Nephron progenitor cell (in vitro differentiated cells): ENCODE data around the gene ST6GALNAC1.

Experiments used
- DNase-seq: peaks from one replicate; pipeline ENCODE4 v3.0.0; 2021
- H3K27ac Mint-ChIP-seq: 2 replicates; pipeline ENCODE4 v1.8.0; 2021; ENCODE audit warnings: mild to moderate bottlenecking, moderate library complexity, mixed read lengths
- H3K27me3 Mint-ChIP-seq: 2 replicates; pipeline ENCODE4 v1.8.0; 2021; ENCODE audit warnings: mild to moderate bottlenecking, low read depth, mixed read lengths; ENCODE audit not compliant: poor library complexity
- H3K36me3 Mint-ChIP-seq: 2 replicates; pipeline ENCODE4 v1.8.0; 2021; ENCODE audit warnings: low read depth, mixed read lengths
- H3K4me1 Mint-ChIP-seq: 2 replicates; pipeline ENCODE4 v1.8.0; 2021; ENCODE audit warnings: mixed read lengths
- H3K4me3 Mint-ChIP-seq: 2 replicates; pipeline ENCODE4 v1.8.0; 2021; ENCODE audit warnings: mild to moderate bottlenecking, moderate library complexity, mixed read lengths
- H3K9me3 Mint-ChIP-seq: 2 replicates; pipeline ENCODE4 v1.8.0; 2021; ENCODE audit warnings: mild to moderate bottlenecking, moderate library complexity, mixed read lengths
- TF ChIP-seq, protein P1 (sequence below): fragments of 200-600 bp; sonication (generic); IDR thresholded peaks from 2 replicates; pipeline ENCODE4 v1.5.0; 2021; ENCODE audit warnings: antibody characterized with exemption

Gene ST6GALNAC1

DNA sequence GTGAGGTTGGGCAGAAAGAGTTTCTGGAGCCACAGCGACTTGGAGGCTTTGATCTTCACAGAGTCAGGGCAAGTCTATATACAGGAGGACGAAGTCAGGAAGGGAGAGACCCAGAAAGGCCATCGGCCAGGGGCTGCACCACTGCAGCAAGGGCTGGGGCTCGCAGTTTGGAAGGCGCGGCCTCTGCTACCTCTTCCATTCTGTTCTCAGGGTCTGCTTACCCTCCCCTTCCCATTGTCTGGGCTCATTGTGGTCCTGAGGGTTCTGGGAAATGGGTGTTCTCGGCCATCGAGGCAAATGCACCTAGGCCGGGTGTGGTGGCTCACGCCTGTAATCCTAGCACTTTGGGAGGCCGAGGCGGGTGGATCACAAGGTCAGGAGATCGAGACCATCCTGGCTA lies 16.0 kb downstream of the ST6GALNAC1 start:
- Mint-ChIP-seq H3K27ac (no peak overlapping the region), H3K4me1 (peaks cover 38% of the 10 kb centered on the region), H3K4me3 (peak overlapping the region; percentile 25), H3K9me3 (no peaks in the 10 kb centered on the region), H3K36me3 (no peaks in the 10 kb centered on the region), H3K27me3 (peaks cover 34% of the 10 kb centered on the region)
- TF ChIP-seq, protein P1, sequence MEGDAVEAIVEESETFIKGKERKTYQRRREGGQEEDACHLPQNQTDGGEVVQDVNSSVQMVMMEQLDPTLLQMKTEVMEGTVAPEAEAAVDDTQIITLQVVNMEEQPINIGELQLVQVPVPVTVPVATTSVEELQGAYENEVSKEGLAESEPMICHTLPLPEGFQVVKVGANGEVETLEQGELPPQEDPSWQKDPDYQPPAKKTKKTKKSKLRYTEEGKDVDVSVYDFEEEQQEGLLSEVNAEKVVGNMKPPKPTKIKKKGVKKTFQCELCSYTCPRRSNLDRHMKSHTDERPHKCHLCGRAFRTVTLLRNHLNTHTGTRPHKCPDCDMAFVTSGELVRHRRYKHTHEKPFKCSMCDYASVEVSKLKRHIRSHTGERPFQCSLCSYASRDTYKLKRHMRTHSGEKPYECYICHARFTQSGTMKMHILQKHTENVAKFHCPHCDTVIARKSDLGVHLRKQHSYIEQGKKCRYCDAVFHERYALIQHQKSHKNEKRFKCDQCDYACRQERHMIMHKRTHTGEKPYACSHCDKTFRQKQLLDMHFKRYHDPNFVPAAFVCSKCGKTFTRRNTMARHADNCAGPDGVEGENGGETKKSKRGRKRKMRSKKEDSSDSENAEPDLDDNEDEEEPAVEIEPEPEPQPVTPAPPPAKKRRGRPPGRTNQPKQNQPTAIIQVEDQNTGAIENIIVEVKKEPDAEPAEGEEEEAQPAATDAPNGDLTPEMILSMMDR: no peak
- DNase-seq: no peak

GRCh38 chr17:76626442-76626841 lies 17.1 kb downstream of the ST6GALNAC1 start:
- Mint-ChIP-seq H3K27me3 (peaks cover 35% of the 10 kb centered on the region), H3K4me1 (peaks cover 27% of the 10 kb centered on the region), H3K36me3 (no peaks in the 10 kb centered on the region), H3K4me3 (no peak overlapping the region), H3K27ac (no peak overlapping the region), H3K9me3 (no peaks in the 10 kb centered on the region)
- no peak for DNase-seq
- TF ChIP-seq, protein P1: no peak

DNA sequence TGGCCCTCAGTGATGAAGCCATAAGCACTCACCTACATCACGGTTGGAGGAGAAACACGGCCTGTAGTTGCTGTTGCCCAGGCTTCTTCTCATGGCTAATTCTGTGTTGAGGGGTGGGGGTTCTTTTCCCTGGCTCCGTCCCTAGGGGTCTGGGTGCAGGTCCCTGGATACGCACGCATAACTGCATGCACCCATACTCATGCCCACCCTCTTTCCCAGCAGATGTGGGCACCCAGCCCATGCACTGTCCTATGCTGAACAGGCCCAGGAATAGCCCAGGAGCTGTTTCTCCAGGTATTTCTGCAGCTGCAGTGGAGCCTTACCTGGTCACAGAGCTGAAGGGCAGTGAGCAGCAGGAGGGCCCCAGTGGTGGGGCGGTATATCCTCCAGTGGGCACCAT lies 18.1 kb downstream of the ST6GALNAC1 start:
- DNase-seq: no peak

GRCh38 chr17:76623271-76624146 lies 20.0 kb downstream of the ST6GALNAC1 start:
- peaks cover 44% of the 10 kb centered on the region for H3K27me3 Mint-ChIP-seq
- peak; percentile 87 for DNase-seq

More for the DNA sequence above, 18.1 kb downstream of the ST6GALNAC1 start:
- Mint-ChIP-seq H3K4me1 (peaks cover 24% of the 10 kb centered on the region), H3K27me3 (peaks cover 43% of the 10 kb centered on the region), H3K4me3 (no peak overlapping the region), H3K27ac (no peak overlapping the region), H3K36me3 (no peaks in the 10 kb centered on the region), H3K9me3 (no peaks in the 10 kb centered on the region)
- TF ChIP-seq, protein P1: no peak

DNA sequence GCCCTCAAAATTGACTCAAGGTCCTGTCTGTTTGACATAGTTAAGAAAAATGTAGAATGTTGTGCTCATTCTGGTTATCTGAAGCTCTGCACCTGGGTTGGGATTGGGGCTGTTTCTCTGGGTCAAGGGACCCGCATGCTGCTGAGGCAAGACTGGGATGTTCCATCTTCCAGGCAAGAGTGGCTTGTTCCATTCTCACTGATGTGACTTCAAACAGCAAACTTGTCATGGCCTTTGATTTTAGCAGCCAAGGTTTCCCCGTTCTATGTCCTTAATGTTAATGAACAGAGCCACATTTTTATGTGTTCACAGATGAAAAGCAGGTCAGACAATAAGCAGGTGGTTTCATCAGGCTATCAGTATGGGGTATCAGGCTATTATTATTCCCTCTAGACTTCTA lies 25.7 kb downstream of the ST6GALNAC1 start:
- Mint-ChIP-seq H3K9me3 (peaks cover 18% of the 10 kb centered on the region), H3K36me3 (no peaks in the 10 kb centered on the region), H3K4me3 (no peak overlapping the region), H3K27ac (no peak overlapping the region), H3K4me1 (peaks cover 14% of the 10 kb centered on the region), H3K27me3 (peaks cover 16% of the 10 kb centered on the region)
- no peak for DNase-seq
- TF ChIP-seq, protein P1: no peak

More at GRCh38 chr17:76623271-76624146, 20.0 kb downstream of the ST6GALNAC1 start:
- H3K4me3 Mint-ChIP-seq: no peak overlapping the region
- no peak overlapping the region for H3K27ac Mint-ChIP-seq
- no peaks in the 10 kb centered on the region for H3K36me3 Mint-ChIP-seq
- H3K9me3 Mint-ChIP-seq: no peaks in the 10 kb centered on the region
- TF ChIP-seq, protein P1: peak; percentile 98
- peaks cover 4% of the 10 kb centered on the region for H3K4me1 Mint-ChIP-seq
